Kidney (tissue), 14 donors: ENCODE data around the gene C5orf15. TPM values are rescaled to one million over a fixed set of nuclear protein-coding genes. Genes with fewer than 3 reads are reported as not detected.

ENCODE experiments used
- DNase-seq, 5 donors: peaks; one replicate each; pipeline ENCODE4 v3.0.0-alpha.2; 2013 to 2020
- FAIRE-seq: peaks from 2 replicates; lab custom pipeline; 2012; peaks lifted over from hg19 to GRCh38; lab: Jason Lieb, UNC
- H3K27ac ChIP-seq, 2 donors: one replicate each; pipeline ENCODE4 v1.7.0; 2013; ENCODE audit warnings: low read depth in 2 of 2, low read length in 2 of 2, inconsistent platforms in 1 of 2
- H3K27me3 ChIP-seq: one replicate; pipeline ENCODE4 v1.7.1; 2013; ENCODE audit warnings: low read length, inconsistent platforms; ENCODE audit not compliant: control insufficient read depth, insufficient read depth
- H3K36me3 ChIP-seq, 3 donors: one replicate each; pipeline versions ENCODE4 v1.7.0 to v1.7.1; 2013; ENCODE audit warnings: low read length in 3 of 3, control low read depth in 1 of 3, inconsistent platforms in 1 of 3; ENCODE audit not compliant: insufficient read depth in 3 of 3, control insufficient read depth in 2 of 3
- H3K4me1 ChIP-seq, 3 donors: one replicate each; pipeline versions ENCODE4 v1.7.0 to v1.7.1; 2013; ENCODE audit warnings: low read length in 3 of 3, inconsistent platforms in 1 of 3, low read depth in 1 of 3; ENCODE audit not compliant: control insufficient read depth in 2 of 3, insufficient read depth in 2 of 3
- H3K4me3 ChIP-seq, 3 donors: one replicate each; pipeline versions ENCODE4 v1.7.0 to v1.8.1; 2013; ENCODE audit warnings: low read length in 3 of 3, control low read depth in 1 of 3, inconsistent platforms in 1 of 3
- H3K9ac ChIP-seq, 3 donors: one replicate each; pipeline versions ENCODE4 v1.7.0 to v1.7.1; 2013; ENCODE audit warnings: low read length in 3 of 3, control low read depth in 1 of 3, inconsistent platforms in 1 of 3
- H3K9me3 ChIP-seq, 3 donors: one replicate each; pipeline versions ENCODE4 v1.7.0 to v1.7.1; 2013; ENCODE audit warnings: low read length in 3 of 3, control low read depth in 1 of 3, inconsistent platforms in 1 of 3; ENCODE audit not compliant: control insufficient read depth in 2 of 3, insufficient read depth in 1 of 3
- CTCF ChIP-seq: IDR thresholded peaks from 3 replicates; pipeline ENCODE4 v1.5.1; 2012; ENCODE audit warnings: mild to moderate bottlenecking, moderate library complexity, borderline replicate concordance; ENCODE audit not compliant: insufficient read depth; ENCODE audit errors: extremely low read depth
- intact Hi-C: fragments of 100-400 bp; cut with DNase I; formaldehyde crosslinking; loops from one replicate; pipeline ENCODE4 v1.11.1; 2022
- polyA plus RNA-seq: library from polyadenylated mRNA; stranded (reverse); fragments of 350-450 nt; fragmentation: Illumina TruSeq; extraction: RNeasy Lipid Tissue Mini Kit (QIAGEN cat#74804); gene quantifications from one replicate; pipeline ENCODE4 v1.2.3, GENCODE V29; 2014; ENCODE audit warnings: low read depth, low replicate concordance; ENCODE audit not compliant: insufficient read depth
- total RNA-seq: library from RNA; stranded (reverse); fragmentation: NEBNext Ultra II Directional; extraction: Animal tissue kit (Norgen Biotek cat#: 25700); gene quantifications from one replicate; pipeline ENCODE4 v1.2.1, GENCODE V29; 2021
- donor health status: control.
- donor health status: control.
- donor health status: control.
- donor health status: control.
- donor health status: control.
- donor health status: DM: yes; HTN: yes; CAD: no.
- donor health status: Normal renal cell carcinoma (clear cell type).

C5orf15 gene
- total and polyA plus RNA-seq, 2 donors from 2014 or later: 43.9 to 54.4 TPM

DNA sequence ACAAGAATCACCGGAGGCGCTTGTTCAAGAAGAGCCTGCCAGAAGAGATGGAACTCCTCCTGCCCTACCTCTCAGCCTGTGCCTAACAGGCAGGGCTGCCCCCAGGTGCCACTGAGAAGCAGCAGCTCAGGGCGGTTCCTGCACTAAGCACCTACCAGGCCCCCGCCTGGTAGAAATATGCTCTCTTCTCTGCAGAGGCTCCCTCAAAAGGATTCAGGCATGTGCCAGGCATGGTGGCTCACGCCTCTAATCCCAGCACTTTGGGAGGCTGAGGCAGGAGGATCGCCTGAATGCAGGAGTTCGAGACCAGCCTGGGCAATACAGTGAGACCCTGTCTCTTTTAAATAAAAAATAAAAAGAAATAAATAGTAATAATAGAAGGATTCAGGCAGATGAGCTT, 30.4 kb upstream of the C5orf15 start:
- TF ChIP-seq CTCF: no peak
- Histone ChIP-seq H3K36me3 (peaks cover 0 to 4% (median 0%) of the 10 kb centered on the region in 3 donors), H3K27ac (no peak overlapping the region), H3K9ac (no peak overlapping the region), H3K9me3 (no peaks in the 10 kb centered on the region), H3K4me1 (peaks cover 0 to 54% (median 51%) of the 10 kb centered on the region in 3 donors), H3K27me3 (no peaks in the 10 kb centered on the region), H3K4me3 (no peak overlapping the region)
- intact Hi-C loops: no loop called here
- FAIRE-seq (no peak), DNase-seq (no peak)

DNA sequence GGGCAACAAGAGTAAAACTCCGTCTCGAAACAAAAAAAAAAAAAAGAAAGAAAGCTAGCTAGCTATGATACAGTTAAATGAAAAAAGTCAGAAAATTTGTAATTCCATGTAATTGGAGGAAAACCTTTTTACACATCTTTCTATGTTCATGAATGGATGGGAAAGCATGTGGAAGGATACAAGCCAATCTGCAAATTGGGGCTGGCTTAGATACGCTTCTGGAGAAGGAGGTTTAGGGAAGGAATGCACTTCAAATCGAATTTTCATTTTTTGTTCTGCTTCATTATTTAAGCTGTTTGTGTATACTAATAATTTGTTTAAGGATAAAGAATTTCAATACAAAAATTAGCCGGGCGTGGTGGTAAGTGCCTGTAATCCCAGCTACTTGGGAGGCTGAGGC, 29.6 kb upstream of the C5orf15 start:
- Histone ChIP-seq H3K9me3 (no peaks in the 10 kb centered on the region), H3K4me1 (peaks cover 0 to 52% (median 51%) of the 10 kb centered on the region in 3 donors), H3K36me3 (peaks cover 0 to 4% (median 0%) of the 10 kb centered on the region in 3 donors), H3K9ac (no peak overlapping the region), H3K27ac (no peak overlapping the region), H3K4me3 (no peak overlapping the region), H3K27me3 (no peaks in the 10 kb centered on the region)
- intact Hi-C loops: no loop called here
- DNase-seq (no peak), FAIRE-seq (no peak)
- TF ChIP-seq CTCF: no peak

GRCh38 chr5:133996683-133997252, 28.3 kb upstream of the C5orf15 start:
- DNase-seq (peak in 1 of 5 donors; percentile 40), FAIRE-seq (no peak)
- H3K4me3 ChIP-seq: no peak overlapping the region
- H3K9ac ChIP-seq: peak overlapping the region in 1 of 3 donors; percentile 42
- peaks cover 0 to 51% (median 48%) of the 10 kb centered on the region in 3 donors for H3K4me1 ChIP-seq
- intact Hi-C loops: no loop called here
- no peaks in the 10 kb centered on the region for H3K9me3 ChIP-seq
- no peaks in the 10 kb centered on the region for H3K27me3 ChIP-seq
- TF ChIP-seq CTCF: peak; percentile 6
- peak overlapping the region in 1 of 2 donors; percentile 49 for H3K27ac ChIP-seq
- peaks cover 0 to 4% (median 0%) of the 10 kb centered on the region in 3 donors for H3K36me3 ChIP-seq
